ENCODE measurements around the gene OR6K6.

The OR6K6 gene

GRCh38 chr1:158732524-158732923, 22.0 kb upstream of the OR6K6 start:
- no peak overlapping the region for H2BK12ac ChIP-seq (ENCODE audit: low read length)
- H3K36me3 ChIP-seq (ENCODE audit: control insufficient read depth in 1 of 2, insufficient read depth in 2 of 2, low read length in 2 of 2), result no peaks in the 10 kb centered on the region
- no peak overlapping the region for H2BK5ac ChIP-seq (ENCODE audit: low read depth, low read length, poor library complexity)
- no peak overlapping the region for H3K27ac ChIP-seq (ENCODE audit: low read depth, low read length)
- no peak overlapping the region for H3K9ac ChIP-seq (ENCODE audit: low read length)
- no peak overlapping the region for H2AK5ac ChIP-seq (ENCODE audit: low read length)
- no peak overlapping the region for H4K12ac ChIP-seq (ENCODE audit: low read depth, low read length)
- no peak overlapping the region for H3K4ac ChIP-seq (ENCODE audit: low read depth, low read length)
- H4K91ac ChIP-seq (ENCODE audit: low read depth, low read length), result no peak overlapping the region
- H3K4me3 ChIP-seq (ENCODE audit: low read depth, low read length), result no peak overlapping the region
- no peaks in the 10 kb centered on the region for H3K27me3 ChIP-seq (ENCODE audit: insufficient read depth, low read length)
- H3K4me2 ChIP-seq (ENCODE audit: low read length), result no peak overlapping the region
- no peak overlapping the region for H3K23ac ChIP-seq (ENCODE audit: low read length)
- no peaks in the 10 kb centered on the region for H3K4me1 ChIP-seq (ENCODE audit: control insufficient read depth in 1 of 2, insufficient read depth in 2 of 2, low read length in 2 of 2)
- no peak overlapping the region for H3K14ac ChIP-seq (ENCODE audit: low read length)
- no peak overlapping the region for H2AFZ ChIP-seq (ENCODE audit: insufficient read depth, low read length, poor library complexity)
- DNase-seq, result no peak
- H4K8ac ChIP-seq (ENCODE audit: low read depth, low read length), result no peak overlapping the region
- H2BK120ac ChIP-seq (ENCODE audit: insufficient read depth, low read length, poor library complexity), result no peak overlapping the region
- no peaks in the 10 kb centered on the region for H3K79me2 ChIP-seq (ENCODE audit: control insufficient read depth, insufficient read depth, low read length, poor library complexity)
- WGBS (ENCODE audit: extremely low coverage, insufficient coverage, insufficient read length), result no CpG with 5 or more reads among the region's 2 CpGs
- H3K18ac ChIP-seq (ENCODE audit: low read length), result no peak overlapping the region
- H3K79me1 ChIP-seq (ENCODE audit: low read length), result peaks cover under 1% of the 10 kb centered on the region
- no peaks in the 10 kb centered on the region for H3K9me3 ChIP-seq (ENCODE audit: insufficient read depth, low read depth, low read length)

DNA sequence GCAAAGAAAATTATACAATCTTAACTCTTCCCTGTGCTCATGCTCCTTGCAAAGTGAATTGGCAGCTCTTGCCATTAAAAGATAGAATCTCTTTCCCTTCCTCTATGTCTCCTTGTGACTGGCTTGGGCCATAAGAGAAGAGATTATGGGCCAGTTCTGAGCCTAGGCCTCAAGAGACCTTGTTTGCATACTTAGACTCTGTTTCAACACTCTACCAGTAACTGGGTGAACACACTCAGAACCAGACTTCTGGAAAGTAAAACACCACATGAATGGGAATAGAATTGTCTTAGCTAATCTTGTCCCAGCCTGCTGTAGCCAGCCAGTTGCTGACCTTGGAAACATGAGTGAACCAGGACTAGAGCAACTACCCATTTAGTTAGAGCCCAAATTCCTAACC, 18.7 kb upstream of the OR6K6 start:
- H3K79me2 ChIP-seq (ENCODE audit: control insufficient read depth, insufficient read depth, low read length, poor library complexity), result no peaks in the 10 kb centered on the region
- H3K9ac ChIP-seq (ENCODE audit: low read length), result no peak overlapping the region
- H3K4me3 ChIP-seq (ENCODE audit: low read depth, low read length), result no peak overlapping the region
- H2BK120ac ChIP-seq (ENCODE audit: insufficient read depth, low read length, poor library complexity), result no peak overlapping the region
- no peak for DNase-seq
- no peak overlapping the region for H3K27ac ChIP-seq (ENCODE audit: low read depth, low read length)
- no peak overlapping the region for H4K12ac ChIP-seq (ENCODE audit: low read depth, low read length)
- H3K27me3 ChIP-seq (ENCODE audit: insufficient read depth, low read length), result no peaks in the 10 kb centered on the region
- H3K4ac ChIP-seq (ENCODE audit: low read depth, low read length), result no peak overlapping the region
- H2BK5ac ChIP-seq (ENCODE audit: low read depth, low read length, poor library complexity), result no peak overlapping the region
- no peak overlapping the region for H4K8ac ChIP-seq (ENCODE audit: low read depth, low read length)
- H3K9me3 ChIP-seq (ENCODE audit: insufficient read depth, low read depth, low read length), result no peaks in the 10 kb centered on the region
- no peak overlapping the region for H4K91ac ChIP-seq (ENCODE audit: low read depth, low read length)
- no peak overlapping the region for H3K4me2 ChIP-seq (ENCODE audit: low read length)
- H3K23ac ChIP-seq (ENCODE audit: low read length), result no peak overlapping the region
- no peaks in the 10 kb centered on the region for H3K36me3 ChIP-seq (ENCODE audit: control insufficient read depth in 1 of 2, insufficient read depth in 2 of 2, low read length in 2 of 2)
- no peak overlapping the region for H2BK12ac ChIP-seq (ENCODE audit: low read length)
- H3K79me1 ChIP-seq (ENCODE audit: low read length), result peaks cover 2% of the 10 kb centered on the region
- no peak overlapping the region for H3K14ac ChIP-seq (ENCODE audit: low read length)
- H2AK5ac ChIP-seq (ENCODE audit: low read length), result no peak overlapping the region
- no peak overlapping the region for H3K18ac ChIP-seq (ENCODE audit: low read length)
- no peak overlapping the region for H2AFZ ChIP-seq (ENCODE audit: insufficient read depth, low read length, poor library complexity)
- H3K4me1 ChIP-seq (ENCODE audit: control insufficient read depth in 1 of 2, insufficient read depth in 2 of 2, low read length in 2 of 2), result peaks cover 0 to 4% of the 10 kb centered on the region in 2 experiments

GRCh38 chr1:158752155-158752712, 2.3 kb upstream of the OR6K6 start:
- Histone ChIP-seq H3K79me1 (ENCODE audit: low read length) (no peaks in the 10 kb centered on the region), H3K14ac (ENCODE audit: low read length) (no peak overlapping the region), H2AK5ac (ENCODE audit: low read length) (no peak overlapping the region), H3K27ac (ENCODE audit: low read depth, low read length) (no peak overlapping the region), H3K4me3 (ENCODE audit: low read depth, low read length) (no peak overlapping the region), H3K9ac (ENCODE audit: low read length) (no peak overlapping the region), H2BK12ac (ENCODE audit: low read length) (no peak overlapping the region), H4K12ac (ENCODE audit: low read depth, low read length) (no peak overlapping the region), H3K23ac (ENCODE audit: low read length) (no peak overlapping the region), H3K9me3 (ENCODE audit: insufficient read depth, low read depth, low read length) (no peaks in the 10 kb centered on the region), H3K4ac (ENCODE audit: low read depth, low read length) (no peak overlapping the region), H3K79me2 (ENCODE audit: control insufficient read depth, insufficient read depth, low read length, poor library complexity) (no peaks in the 10 kb centered on the region), H3K27me3 (ENCODE audit: insufficient read depth, low read length) (no peaks in the 10 kb centered on the region), H2BK5ac (ENCODE audit: low read depth, low read length, poor library complexity) (no peak overlapping the region), H4K91ac (ENCODE audit: low read depth, low read length) (no peak overlapping the region), H2BK120ac (ENCODE audit: insufficient read depth, low read length, poor library complexity) (no peak overlapping the region), H3K4me1 (ENCODE audit: control insufficient read depth in 1 of 2, insufficient read depth in 2 of 2, low read length in 2 of 2) (no peaks in the 10 kb centered on the region), H3K18ac (ENCODE audit: low read length) (no peak overlapping the region), H3K4me2 (ENCODE audit: low read length) (no peak overlapping the region), H3K36me3 (ENCODE audit: control insufficient read depth in 1 of 2, insufficient read depth in 2 of 2, low read length in 2 of 2) (no peaks in the 10 kb centered on the region), H2AFZ (ENCODE audit: insufficient read depth, low read length, poor library complexity) (no peak overlapping the region), H4K8ac (ENCODE audit: low read depth, low read length) (no peak overlapping the region)
- whole genome bisulfite sequencing (ENCODE audit: extremely low coverage, insufficient coverage, insufficient read length), result no CpG with 5 or more reads among the region's 9 CpGs
- DNase-seq, result no peak

GRCh38 chr1:158771950-158772866, 17.7 kb downstream of the OR6K6 start, which contains the start of gene OR6N1:
Gene OR6N1, minus strand, starts transcription at chr1:158772195. Its CDS starts 5,513 bp downstream, at chr1:158766682.
- H3K4me2 ChIP-seq (ENCODE audit: low read length), result no peak within 1 kb of the TSS
- WGBS (ENCODE audit: extremely low coverage, insufficient coverage, insufficient read length), result no CpG with 5 or more reads among the region's 6 CpGs
- H2BK120ac ChIP-seq (ENCODE audit: insufficient read depth, low read length, poor library complexity), result no peak within 1 kb of the TSS
- no peak within 1 kb of the TSS for H4K12ac ChIP-seq (ENCODE audit: low read depth, low read length)
- no peaks in the 10 kb centered on the region for H3K79me2 ChIP-seq (ENCODE audit: control insufficient read depth, insufficient read depth, low read length, poor library complexity)
- no peak within 1 kb of the TSS for H3K9ac ChIP-seq (ENCODE audit: low read length)
- H3K23ac ChIP-seq (ENCODE audit: low read length), result no peak within 1 kb of the TSS
- DNase-seq, result no peak
- no peaks in the 10 kb centered on the region for H3K79me1 ChIP-seq (ENCODE audit: low read length)
- no peaks in the 10 kb centered on the region for H3K4me1 ChIP-seq (ENCODE audit: control insufficient read depth in 1 of 2, insufficient read depth in 2 of 2, low read length in 2 of 2)
- H2BK12ac ChIP-seq (ENCODE audit: low read length), result no peak within 1 kb of the TSS
- H3K14ac ChIP-seq (ENCODE audit: low read length), result no peak within 1 kb of the TSS
- H2AFZ ChIP-seq (ENCODE audit: insufficient read depth, low read length, poor library complexity), result no peak within 1 kb of the TSS
- no peak within 1 kb of the TSS for H4K8ac ChIP-seq (ENCODE audit: low read depth, low read length)
- H3K4me3 ChIP-seq (ENCODE audit: low read depth, low read length), result no peak within 1 kb of the TSS
- no peak within 1 kb of the TSS for H4K91ac ChIP-seq (ENCODE audit: low read depth, low read length)
- no peak within 1 kb of the TSS for H2BK5ac ChIP-seq (ENCODE audit: low read depth, low read length, poor library complexity)
- H2AK5ac ChIP-seq (ENCODE audit: low read length), result no peak within 1 kb of the TSS
- no peak within 1 kb of the TSS for H3K18ac ChIP-seq (ENCODE audit: low read length)
- H3K4ac ChIP-seq (ENCODE audit: low read depth, low read length), result no peak within 1 kb of the TSS
- H3K27ac ChIP-seq (ENCODE audit: low read depth, low read length), result no peak within 1 kb of the TSS
- H3K27me3 ChIP-seq (ENCODE audit: insufficient read depth, low read length), result no peaks in the 10 kb centered on the region
- H3K9me3 ChIP-seq (ENCODE audit: insufficient read depth, low read depth, low read length), result no peaks in the 10 kb centered on the region
- no peaks in the 10 kb centered on the region for H3K36me3 ChIP-seq (ENCODE audit: control insufficient read depth in 1 of 2, insufficient read depth in 2 of 2, low read length in 2 of 2)

Data from trophoblast cell (in vitro differentiated cells and primary cell).